ENCODE data around the gene FGFRL1.
"Not testable (repeated sequence)": the region's sequence is repeated elsewhere in the genome, so short reads cannot be mapped to it uniquely, and the experiment has no call there.

The FGFRL1 gene

GRCh38 chr4:1051472-1051871, 40.0 kb downstream of the FGFRL1 start:
- in situ Hi-C loops (cut with HindIII; ENCODE audit: low pct_ligation_motif_present, low sequenced_read_pairs), result loop anchor here (10.0 kb wide), 1 partner anchor 63 kb away; the partner anchor contains the start of gene RNF212
- Histone ChIP-seq H3K27ac (no peak overlapping the region), H3K4me3 (ENCODE audit: low read depth, low read length) (no peak overlapping the region), H3K27me3 (replicated peaks) (peaks cover 21% of the 10 kb centered on the region), H3K36me3 (replicated peaks) (no peaks in the 10 kb centered on the region)
- DNase-seq, result no peak
- no peak for TF ChIP-seq CTCF (IDR thresholded peaks at IDR 0.05; ENCODE audit: low read depth, low read length, missing control alignments)

GRCh38 chr4:1052231-1052671, 40.8 kb downstream of the FGFRL1 start:
- no peak overlapping the region for H3K27ac ChIP-seq
- no peaks in the 10 kb centered on the region for H3K36me3 ChIP-seq (replicated peaks)
- peaks cover 23% of the 10 kb centered on the region for H3K27me3 ChIP-seq (replicated peaks)
- in situ Hi-C loops (cut with HindIII; ENCODE audit: low pct_ligation_motif_present, low sequenced_read_pairs), result loop anchor here (10.0 kb wide), 1 partner anchor 63 kb away; the partner anchor contains the start of gene RNF212
- no peak overlapping the region for H3K4me3 ChIP-seq (ENCODE audit: low read depth, low read length)
- no peak for DNase-seq
- no peak for TF ChIP-seq CTCF (IDR thresholded peaks at IDR 0.05; ENCODE audit: low read depth, low read length, missing control alignments)

- H3K27ac ChIP-seq, result no peak overlapping the region
- in situ Hi-C loops (cut with HindIII; ENCODE audit: low pct_ligation_motif_present, low sequenced_read_pairs), result loop anchor here (10.0 kb wide), 1 partner anchor 62 kb away; the partner anchor contains the start of gene RNF212
- H3K27me3 ChIP-seq (replicated peaks), result peaks cover 27% of the 10 kb centered on the region
- no peak for DNase-seq
- no peak overlapping the region for H3K4me3 ChIP-seq (ENCODE audit: low read depth, low read length)
- no peaks in the 10 kb centered on the region for H3K36me3 ChIP-seq (replicated peaks)
- no peak for TF ChIP-seq CTCF (IDR thresholded peaks at IDR 0.05; ENCODE audit: low read depth, low read length, missing control alignments)
Observed at GRCh38 chr4:1053080-1053661, 41.7 kb downstream of the FGFRL1 start.

- H3K27ac ChIP-seq; H3K36me3 ChIP-seq (replicated peaks); DNase-seq; H3K4me3 ChIP-seq (ENCODE audit: low read depth, low read length): not testable (repeated sequence)
- in situ Hi-C loops (cut with HindIII; ENCODE audit: low pct_ligation_motif_present, low sequenced_read_pairs), result loop anchor here (10.0 kb wide), 1 partner anchor 61 kb away; the partner anchor contains the start of gene RNF212
- peaks cover 34% of the 10 kb centered on the region for H3K27me3 ChIP-seq (replicated peaks)
Observed at GRCh38 chr4:1053891-1054290, 42.5 kb downstream of the FGFRL1 start.

GRCh38 chr4:1054696-1055242, 43.3 kb downstream of the FGFRL1 start:
- not testable (repeated sequence) for H3K36me3 ChIP-seq (replicated peaks)

GRCh38 chr4:1055243-1055701, 43.8 kb downstream of the FGFRL1 start:
- H3K27ac ChIP-seq; H3K4me3 ChIP-seq (ENCODE audit: low read depth, low read length); H3K36me3 ChIP-seq (replicated peaks); DNase-seq: not testable (repeated sequence)
- peaks cover 39% of the 10 kb centered on the region for H3K27me3 ChIP-seq (replicated peaks)
- in situ Hi-C loops (cut with HindIII; ENCODE audit: low pct_ligation_motif_present, low sequenced_read_pairs), result loop anchor here (10.0 kb wide), 1 partner anchor 60 kb away; the partner anchor contains the start of gene RNF212

More at GRCh38 chr4:1054696-1055242, 43.3 kb downstream of the FGFRL1 start:
- not testable (repeated sequence) for H3K27ac ChIP-seq; DNase-seq; H3K4me3 ChIP-seq (ENCODE audit: low read depth, low read length)
- H3K27me3 ChIP-seq (replicated peaks), result peaks cover 39% of the 10 kb centered on the region
- in situ Hi-C loops (cut with HindIII; ENCODE audit: low pct_ligation_motif_present, low sequenced_read_pairs), result loop anchor here (10.0 kb wide), 1 partner anchor 60 kb away; the partner anchor contains the start of gene RNF212

GRCh38 chr4:1055721-1056590, 44.5 kb downstream of the FGFRL1 start:
- peaks cover 42% of the 10 kb centered on the region for H3K27me3 ChIP-seq (replicated peaks)
- H3K36me3 ChIP-seq (replicated peaks), result no peaks in the 10 kb centered on the region
- no peak overlapping the region for H3K4me3 ChIP-seq (ENCODE audit: low read depth, low read length)
- no peak for TF ChIP-seq CTCF (IDR thresholded peaks at IDR 0.05; ENCODE audit: low read depth, low read length, missing control alignments)
- in situ Hi-C loops (cut with HindIII; ENCODE audit: low pct_ligation_motif_present, low sequenced_read_pairs), result loop anchor here (10.0 kb wide), 1 partner anchor 59 kb away; the partner anchor contains the start of gene RNF212
- no peak overlapping the region for H3K27ac ChIP-seq
- DNase-seq, result no peak

All from brain microvascular endothelial cell (primary cell).